IMR-90 (cell line): ENCODE data around the gene NR6A1. TPM values are rescaled to one million over a fixed set of nuclear protein-coding genes. Genes with fewer than 3 reads are reported as not detected.

Experiments used
- ATAC-seq: fragments of 200-7000 bp; cut with Tn5 transposase; 2 replicates; pipeline ENCODE4 v1.9.1; 2020; ENCODE audit warnings: low read depth, mild to moderate bottlenecking, moderate library complexity
- BruUV-seq: library from RNA; stranded (reverse); fragments of 400-500 nt; replicated peaks from 2 replicates; lab custom pipeline; 2021; lab: Mats Ljungman, UMichigan
- CTCF ChIA-PET: fragments of 300-600 bp; formaldehyde crosslinking; extraction: SDS; loops from one replicate; lab custom pipeline; 2021; ENCODE audit warnings: antibody characterized with exemption; lab: Yijun Ruan, JAX
- POLR2A ChIA-PET: fragments of 300-600 bp; sonication (Branson Sonifier 250); formaldehyde crosslinking; loops from one replicate; lab custom pipeline; 2022; ENCODE audit warnings: antibody characterized with exemption; ENCODE audit not compliant: unreplicated experiment; lab: Charles Lee
- DNase-seq: peaks from one replicate; pipeline ENCODE4 v3.0.0; 2013
- H2AFZ ChIP-seq: replicated peaks from 2 replicates; pipeline ENCODE3; 2013; ENCODE audit warnings: low read length, mild to moderate bottlenecking; ENCODE audit not compliant: poor library complexity
- H2AK5ac ChIP-seq: 2 replicates; pipeline ENCODE4 v1.6.1; 2013; ENCODE audit warnings: low read depth, low read length, inconsistent platforms
- H2AK9ac ChIP-seq: replicated peaks from 2 replicates; pipeline ENCODE3; 2013; ENCODE audit warnings: mild to moderate bottlenecking, low read depth, low read length, moderate library complexity; ENCODE audit not compliant: poor library complexity
- H2BK120ac ChIP-seq: 2 replicates; pipeline ENCODE4 v1.6.1; 2013; ENCODE audit warnings: low read depth, low read length, inconsistent platforms
- H2BK15ac ChIP-seq: 3 replicates; pipeline ENCODE4 v1.6.1; 2013; ENCODE audit warnings: low read depth, low read length, inconsistent platforms
- H2BK20ac ChIP-seq: 2 replicates; pipeline ENCODE4 v1.6.1; 2013; ENCODE audit warnings: low read depth, mild to moderate bottlenecking, inconsistent platforms, low read length, moderate library complexity
- H2BK5ac ChIP-seq: 2 replicates; pipeline ENCODE4 v1.6.1; 2013; ENCODE audit warnings: mild to moderate bottlenecking, low read depth, low read length, inconsistent platforms; ENCODE audit not compliant: poor library complexity, severe bottlenecking
- H3K14ac ChIP-seq: replicated peaks from 2 replicates; pipeline ENCODE4 v1.6.1; 2013; ENCODE audit warnings: low read depth, low read length, inconsistent platforms
- H3K18ac ChIP-seq: 2 replicates; pipeline ENCODE4 v1.6.1; 2013; ENCODE audit warnings: low read depth, low read length, control low read depth
- H3K23ac ChIP-seq: 2 replicates; pipeline ENCODE4 v1.6.1; 2013; ENCODE audit warnings: low read depth, low read length, inconsistent platforms
- H3K27ac ChIP-seq: 2 replicates; pipeline ENCODE4 v1.5.1; 2013; ENCODE audit warnings: mild to moderate bottlenecking, control low read depth, low read length; ENCODE audit not compliant: insufficient read depth
- H3K27me3 ChIP-seq: 2 replicates; pipeline ENCODE4 v1.6.1; 2013; ENCODE audit warnings: low read length; ENCODE audit not compliant: control insufficient read depth, insufficient read depth
- H3K36me3 ChIP-seq: 2 replicates; pipeline ENCODE4 v1.6.1; 2013; ENCODE audit warnings: low read length, mixed read lengths; ENCODE audit not compliant: control insufficient read depth, insufficient read depth
- H3K4ac ChIP-seq: 2 replicates; pipeline ENCODE4 v1.6.1; 2013; ENCODE audit warnings: low read depth, low read length, inconsistent platforms
- H3K4me1 ChIP-seq: 2 replicates; pipeline ENCODE4 v1.6.1; 2013; ENCODE audit warnings: low read length, mixed read lengths; ENCODE audit not compliant: control insufficient read depth, insufficient read depth
- H3K4me2 ChIP-seq: 2 replicates; pipeline ENCODE4 v1.6.1; 2013; ENCODE audit warnings: low read depth, mild to moderate bottlenecking, control low read depth, low read length, moderate library complexity
- H3K4me3 ChIP-seq: 2 replicates; pipeline ENCODE4 v1.5.1; 2013; ENCODE audit warnings: low read depth, mild to moderate bottlenecking, control low read depth, low read length, moderate library complexity; ENCODE audit not compliant: insufficient read depth
- H3K56ac ChIP-seq: 2 replicates; pipeline ENCODE4 v1.6.1; 2013; ENCODE audit warnings: low read length, inconsistent platforms; ENCODE audit not compliant: insufficient read depth; ENCODE audit errors: extremely low read depth
- H3K79me1 ChIP-seq, 2 experiments: 2 replicates each; pipeline ENCODE4 v1.6.1; 2013; ENCODE audit warnings: low read length in 2 of 2, inconsistent platforms in 1 of 2, low read depth in 1 of 2
- H3K9ac ChIP-seq: 2 replicates; pipeline ENCODE4 v1.6.1; 2013; ENCODE audit warnings: low read depth, low read length, control low read depth
- H3K9me1 ChIP-seq: 2 replicates; pipeline ENCODE4 v1.6.1; 2013; ENCODE audit warnings: low read length, inconsistent platforms; ENCODE audit not compliant: insufficient read depth
- H3K9me3 ChIP-seq: 2 replicates; pipeline ENCODE4 v1.6.1; 2013; ENCODE audit warnings: low read length; ENCODE audit not compliant: control insufficient read depth, insufficient read depth
- H4K20me1 ChIP-seq: 2 replicates; pipeline ENCODE4 v1.6.1; 2013; ENCODE audit warnings: low read length, inconsistent platforms; ENCODE audit not compliant: insufficient read depth
- H4K5ac ChIP-seq: 2 replicates; pipeline ENCODE4 v1.6.1; 2013; ENCODE audit warnings: mild to moderate bottlenecking, low read depth, low read length, control low read depth
- H4K8ac ChIP-seq, 2 experiments: 2 replicates each; pipeline ENCODE4 v1.6.1; 2013; ENCODE audit warnings: low read depth in 2 of 2, low read length in 2 of 2, control low read depth in 1 of 2, inconsistent platforms in 1 of 2
- H4K91ac ChIP-seq: 2 replicates; pipeline ENCODE4 v1.6.1; 2013; ENCODE audit warnings: low read depth, low read length, inconsistent platforms; ENCODE audit not compliant: insufficient read depth
- CEBPB ChIP-seq: IDR thresholded peaks from 2 replicates; pipeline ENCODE4 v1.6.1; 2012; ENCODE audit warnings: low read depth, low read length, improper control_type of control experiment
- USF2 ChIP-seq: fragments of 150-350 bp; IDR thresholded peaks from 2 replicates; pipeline ENCODE4 v1.6.1; 2017; ENCODE audit warnings: mild to moderate bottlenecking, antibody characterized with exemption, low read length, low read depth
- WGBS, 2 experiments: methylation state at CpG; one replicate each; pipeline versions ENCODE4 v1.1.5 to v1.1.7; 2013; ENCODE audit warnings: missing lambda C conversion rate in 2 of 2; ENCODE audit not compliant: insufficient read length in 1 of 2; ENCODE audit errors: extremely low coverage in 2 of 2; 5-methylcytosine and 5-hydroxymethylcytosine counted together
- dilution Hi-C: fragments of 300-500 bp; cut with HindIII; formaldehyde crosslinking; loops from one replicate; pipeline ENCODE4 v1.14.3; 2018; ENCODE audit warnings: low sequenced_read_pairs; ENCODE audit not compliant: unreplicated experiment
- in situ Hi-C: fragments of 300-500 bp; cut with MboI; formaldehyde crosslinking; loops from 3 replicates; pipeline ENCODE4 v1.14.3; 2019; ENCODE audit warnings: low sequenced_read_pairs, inconsistent platforms, mixed read lengths
- intact Hi-C: fragments of 100-400 bp; cut with micrococcal nuclease; formaldehyde crosslinking; loops from 2 replicates; pipeline ENCODE4 v1.10.0; 2022
- polyA plus RNA-seq, 3 experiments: library from polyadenylated mRNA; depleted of rRNA; stranded (reverse); fragments of >200 nt; gene quantifications; 2 replicates each; pipeline ENCODE4 v1.2.3, GENCODE V29; 2012; ENCODE audit warnings: low replicate concordance in 1 of 3
- total RNA-seq: library from RNA; depleted of rRNA; stranded (reverse); fragments of >200 nt; gene quantifications from 2 replicates; pipeline ENCODE4 v1.2.3, GENCODE V29; 2012

NR6A1 gene
- total and polyA plus RNA-seq, 2 of the 4 experiments (the other 2 are of a cell fraction): 0.14 to 0.36 TPM

GRCh38 chr9:124752967-124753366 lies 18.1 kb downstream of the NR6A1 start:
- Histone ChIP-seq H4K91ac (peak overlapping the region; percentile 50), H3K36me3 (no peaks in the 10 kb centered on the region), H3K79me1 (no peaks in the 10 kb centered on the region), H3K27me3 (peaks cover 19% of the 10 kb centered on the region), H3K4ac (peak overlapping the region; percentile 33; the same call in 1 of the 2 replicates), H2AK5ac (peak overlapping the region; percentile 86; the same call in 1 of the 2 replicates), H4K5ac (peak overlapping the region; percentile 59; the same call in 1 of the 2 replicates), H2BK20ac (peak overlapping the region; percentile 67; the same call in 1 of the 2 replicates), H3K9me1 (no peaks in the 10 kb centered on the region; the same call in 1 of the 2 replicates), H4K20me1 (peaks cover 5% of the 10 kb centered on the region; the same call in 1 of the 2 replicates), H2AFZ (no peak overlapping the region), H3K4me2 (peak overlapping the region; percentile 23; the same call in 1 of the 2 replicates), H3K9ac (no peak overlapping the region), H3K23ac (peak overlapping the region; percentile 9; the same call in 1 of the 2 replicates), H2BK5ac (peak overlapping the region; percentile 60), H3K56ac (no peak overlapping the region), H3K9me3 (no peaks in the 10 kb centered on the region), H3K27ac (no peak overlapping the region), H3K4me3 (no peak overlapping the region), H2BK15ac (0 out of 3 replicates have a peak overlapping the region, but pooled peaks have one; percentile 49), H2BK120ac (peak overlapping the region; percentile 58; the same call in 1 of the 2 replicates), H3K14ac (peak overlapping the region; percentile 57; the same call in 1 of the 2 replicates), H3K4me1 (peaks cover 10% of the 10 kb centered on the region), H4K8ac (peak overlapping the region in 1 of 2 experiments; percentile 79; a peak in 2 of 4 replicates), H3K18ac (peak overlapping the region; percentile 21; the same call in 1 of the 2 replicates), H2AK9ac (no peak overlapping the region)
- peak; percentile 82 for DNase-seq
- in situ Hi-C loops: loop anchor here (10.0 kb wide), 1 partner anchor 338 kb away; the partner anchor contains the start of gene PSMB7
- POLR2A ChIA-PET: interaction anchor here (0.6 kb wide), 1 partner anchor 367 kb away, joined by 4 read pairs; no protein-coding TSS in a partner anchor
- intact Hi-C loops: loop anchor here (5.0 kb wide), 2 partner anchors 201 to 336 kb away; partner anchors contain the start of gene PSMB7
- ATAC-seq: peak; percentile 60
- no TSS peak for BruUV-seq
- CTCF ChIA-PET: interaction anchor here (0.6 to 4.4 kb wide), 4 partner anchors 41 to 202 kb away, joined by 3 to 17 read pairs (median 6); no protein-coding TSS in a partner anchor
- WGBS, 2 experiments: no CpG with 5 or more reads among the region's 1 CpG
- dilution Hi-C loops: no loop called here
- peak; percentile 62 for TF ChIP-seq CEBPB
- TF ChIP-seq USF2: no peak
